ENCODE data around the gene STMND1. TPM values are rescaled to one million over a fixed set of nuclear protein-coding genes. Genes with fewer than 3 reads are reported as not detected.

Gene STMND1
- polyA plus RNA-seq, 1 experiment: not detected

DNA sequence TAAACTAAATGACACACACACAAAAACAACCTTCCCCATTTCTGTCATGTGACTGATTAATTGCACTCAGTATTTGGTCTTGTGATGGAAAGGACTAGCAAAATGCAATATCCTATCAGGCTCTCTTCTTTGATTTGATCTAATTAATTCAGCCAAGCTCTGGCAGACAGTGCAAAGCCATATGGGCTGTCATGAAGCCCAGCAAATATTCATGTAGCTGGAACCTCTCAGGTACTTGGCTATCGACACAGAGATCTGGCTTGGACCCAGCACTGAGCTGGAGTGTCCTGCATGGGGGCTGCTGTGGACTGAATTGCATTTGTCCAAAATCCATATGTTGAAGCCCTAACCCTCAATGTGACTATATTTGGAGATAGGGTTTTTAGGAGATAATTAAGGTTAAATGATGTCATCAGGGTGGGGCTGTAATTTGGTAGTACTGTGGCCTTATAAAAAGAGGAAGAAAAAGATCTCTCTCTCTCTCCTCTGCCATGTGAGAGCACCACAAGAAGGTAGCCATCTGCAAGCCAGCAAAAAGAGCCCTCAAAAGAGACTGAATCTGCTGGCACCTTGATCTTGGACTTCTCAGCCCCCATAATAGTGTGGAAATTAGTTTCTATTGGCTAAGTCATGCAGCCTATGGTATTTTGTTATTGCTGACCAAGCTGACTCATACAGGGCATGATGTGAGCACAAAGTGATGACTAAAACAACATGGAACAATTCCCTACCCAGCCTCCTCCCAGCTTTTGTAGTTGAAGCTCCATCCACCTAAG is 77.1 kb downstream of the STMND1 start:
- POLR2A ChIA-PET: no interaction called here

DNA sequence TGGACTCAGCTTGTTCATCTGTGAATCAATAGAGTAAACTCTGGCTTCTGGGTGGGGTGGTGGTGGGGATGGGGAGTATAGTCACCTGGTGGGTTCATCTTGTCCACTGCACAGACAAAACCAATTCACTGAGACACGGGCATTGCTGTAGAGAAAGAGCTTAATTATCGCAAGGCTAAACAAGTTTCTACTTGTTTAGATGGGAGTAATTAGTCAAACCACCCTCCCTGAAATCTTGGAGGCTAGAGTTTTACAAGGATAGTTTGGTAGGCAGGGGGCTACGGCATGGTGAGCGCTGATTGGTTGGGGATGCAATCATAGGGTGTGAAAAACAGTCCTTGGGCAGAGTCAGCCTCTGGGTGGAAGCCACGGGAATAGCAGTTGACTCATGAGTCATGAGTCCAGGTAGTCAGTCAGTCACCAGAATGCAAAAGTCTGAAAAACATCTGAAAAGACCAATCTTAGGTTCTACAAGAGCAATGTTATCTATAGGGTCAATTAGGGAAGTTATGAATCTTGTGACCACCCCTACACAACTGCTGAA is 77.8 kb downstream of the STMND1 start:
- POLR2A ChIA-PET: no interaction called here
- H3K9me3 ChIP-seq (ENCODE audit: control insufficient read depth, insufficient read depth, low read length): peaks cover 15% of the 10 kb centered on the region; the same call in 1 of the 2 replicates
- no peaks in the 10 kb centered on the region for H3K27me3 ChIP-seq (ENCODE audit: control insufficient read depth, insufficient read depth, low read length)
- CTCF ChIA-PET: no interaction called here
- TF ChIP-seq, protein P1, sequence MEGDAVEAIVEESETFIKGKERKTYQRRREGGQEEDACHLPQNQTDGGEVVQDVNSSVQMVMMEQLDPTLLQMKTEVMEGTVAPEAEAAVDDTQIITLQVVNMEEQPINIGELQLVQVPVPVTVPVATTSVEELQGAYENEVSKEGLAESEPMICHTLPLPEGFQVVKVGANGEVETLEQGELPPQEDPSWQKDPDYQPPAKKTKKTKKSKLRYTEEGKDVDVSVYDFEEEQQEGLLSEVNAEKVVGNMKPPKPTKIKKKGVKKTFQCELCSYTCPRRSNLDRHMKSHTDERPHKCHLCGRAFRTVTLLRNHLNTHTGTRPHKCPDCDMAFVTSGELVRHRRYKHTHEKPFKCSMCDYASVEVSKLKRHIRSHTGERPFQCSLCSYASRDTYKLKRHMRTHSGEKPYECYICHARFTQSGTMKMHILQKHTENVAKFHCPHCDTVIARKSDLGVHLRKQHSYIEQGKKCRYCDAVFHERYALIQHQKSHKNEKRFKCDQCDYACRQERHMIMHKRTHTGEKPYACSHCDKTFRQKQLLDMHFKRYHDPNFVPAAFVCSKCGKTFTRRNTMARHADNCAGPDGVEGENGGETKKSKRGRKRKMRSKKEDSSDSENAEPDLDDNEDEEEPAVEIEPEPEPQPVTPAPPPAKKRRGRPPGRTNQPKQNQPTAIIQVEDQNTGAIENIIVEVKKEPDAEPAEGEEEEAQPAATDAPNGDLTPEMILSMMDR (IDR thresholded peaks at IDR 0.05; ENCODE audit: low read depth, low read length): no peak
- no peak overlapping the region for H3K4me3 ChIP-seq (ENCODE audit: low read depth, low read length)
- no peak overlapping the region for H3K27ac ChIP-seq (ENCODE audit: low read depth, low read length)
- no peak for DNase-seq (ENCODE audit: low read depth, low spot score)

More for the DNA sequence above, 77.1 kb downstream of the STMND1 start:
- Histone ChIP-seq H3K4me3 (ENCODE audit: low read depth, low read length) (no peak overlapping the region), H3K27ac (ENCODE audit: low read depth, low read length) (no peak overlapping the region), H3K9me3 (ENCODE audit: control insufficient read depth, insufficient read depth, low read length) (peaks cover 15% of the 10 kb centered on the region; the same call in 1 of the 2 replicates), H3K27me3 (ENCODE audit: control insufficient read depth, insufficient read depth, low read length) (no peaks in the 10 kb centered on the region)
- no peak for DNase-seq (ENCODE audit: low read depth, low spot score)
- CTCF ChIA-PET: interaction anchor here (1.1 kb wide), 1 partner anchor 12 kb away, joined by 3 read pairs; no protein-coding TSS in a partner anchor
- TF ChIP-seq, protein P1 (IDR thresholded peaks at IDR 0.05; ENCODE audit: low read depth, low read length): no peak

Other genes with a start within 250 kb of the STMND1 start
- gene RBM24, start 179.3 kb downstream of the STMND1 start, polyA plus RNA-seq (2011; rRNA removed): 9.1 and 11.3 TPM in 2 replicates